Activated CD4-positive, alpha-beta memory T cell treated with anti-CD3 and anti-CD28 coated beads, Interleukin-2, amount 10 ng/mL, durations not matched to agents 7 days and 5 days (primary cell): ENCODE measurements around the gene FAM118B. TPM values are rescaled to one million over a fixed set of nuclear protein-coding genes. Genes with fewer than 3 reads are reported as not detected.

ENCODE experiments used
- CTCF ChIA-PET: fragments of 350-600 bp; sonication (Branson Sonifier 250); formaldehyde crosslinking; loops from one replicate; lab custom pipeline; 2021; ENCODE audit warnings: antibody characterized with exemption, inconsistent platforms; lab: Charles Lee
- POLR2A ChIA-PET: fragments of 350-600 bp; sonication (Branson Sonifier 250); formaldehyde crosslinking; loops from one replicate; lab custom pipeline; 2021; ENCODE audit warnings: antibody characterized with exemption; lab: Charles Lee
- DNase-seq: peaks from one replicate; pipeline ENCODE4 v3.0.0-alpha.2; 2020
- H3K27ac Mint-ChIP-seq: one replicate; pipeline ENCODE4 v1.8.0; 2021; ENCODE audit warnings: mild to moderate bottlenecking, mixed read lengths
- H3K27me3 Mint-ChIP-seq: one replicate; pipeline ENCODE4 v1.8.0; 2021; ENCODE audit warnings: mixed read lengths
- H3K36me3 Mint-ChIP-seq: one replicate; pipeline ENCODE4 v1.8.0; 2021; ENCODE audit warnings: low read depth, mixed read lengths
- H3K4me1 Mint-ChIP-seq: one replicate; pipeline ENCODE4 v1.8.0; 2021; ENCODE audit warnings: mixed read lengths
- H3K4me3 Mint-ChIP-seq: one replicate; pipeline ENCODE4 v1.8.0; 2021; ENCODE audit warnings: mild to moderate bottlenecking, mixed read lengths
- H3K9me3 Mint-ChIP-seq: one replicate; pipeline ENCODE4 v1.8.0; 2021; ENCODE audit warnings: mixed read lengths
- total RNA-seq, 2 experiments: library from RNA; stranded (reverse); gene quantifications; one replicate each; pipeline ENCODE4 v1.2.3, GENCODE V29; 2021

FAM118B gene
- total RNA-seq, 2 experiments from 2014 or later, result 9.0 to 9.9 TPM

DNA sequence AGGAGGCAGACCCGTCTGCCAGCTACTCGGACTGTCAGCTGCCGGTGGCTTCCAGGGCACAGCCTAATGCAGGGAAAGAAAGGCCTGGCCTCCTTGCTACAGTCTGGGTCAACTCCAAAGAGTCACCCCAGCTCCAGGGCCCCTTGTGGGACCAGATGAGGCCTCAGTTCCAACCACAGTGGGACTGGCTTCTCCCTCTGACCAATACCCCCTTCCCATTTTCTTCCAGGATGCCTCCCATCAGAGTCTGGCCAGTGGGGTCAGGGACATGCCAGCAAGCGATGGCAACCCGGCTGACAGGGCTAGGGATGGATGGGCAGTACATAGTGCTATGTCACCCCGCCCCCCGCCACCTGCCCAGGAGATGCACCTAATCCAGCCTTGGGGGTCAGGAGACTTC lies 36.8 kb upstream of the FAM118B start:
- Mint-ChIP-seq H3K36me3 (no peaks in the 10 kb centered on the region), H3K27me3 (peaks cover 9% of the 10 kb centered on the region), H3K4me3 (no peak overlapping the region), H3K9me3 (no peaks in the 10 kb centered on the region), H3K27ac (no peak overlapping the region), H3K4me1 (peaks cover 1% of the 10 kb centered on the region)
- DNase-seq, result no peak
- POLR2A ChIA-PET, result no interaction called here
- CTCF ChIA-PET, result no interaction called here

DNA sequence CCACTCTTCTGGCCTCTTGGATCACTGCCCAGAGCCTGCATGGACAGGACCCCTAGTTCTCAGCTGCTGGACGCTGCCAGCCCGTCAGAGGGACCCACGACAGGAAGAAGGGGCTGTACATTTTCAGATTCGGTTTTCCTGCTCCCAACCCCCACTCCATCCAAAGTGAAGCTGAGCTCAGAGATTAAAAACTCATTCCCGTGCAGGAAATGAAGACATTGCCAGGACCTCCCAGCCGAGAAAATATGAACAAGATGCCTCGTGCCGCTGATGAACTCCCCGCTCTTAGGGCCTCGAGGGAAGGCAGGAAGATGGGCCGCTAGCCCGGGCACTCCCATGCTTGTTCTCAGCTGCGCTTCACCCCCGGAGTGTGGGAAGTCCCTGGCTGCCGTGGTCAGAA lies 36.2 kb upstream of the FAM118B start:
- no peak for DNase-seq
- no peak overlapping the region for H3K4me3 Mint-ChIP-seq
- peaks cover 9% of the 10 kb centered on the region for H3K27me3 Mint-ChIP-seq
- POLR2A ChIA-PET, result no interaction called here
- no peak overlapping the region for H3K27ac Mint-ChIP-seq
- CTCF ChIA-PET, result no interaction called here
- H3K36me3 Mint-ChIP-seq, result no peaks in the 10 kb centered on the region
- H3K4me1 Mint-ChIP-seq, result peaks cover 1% of the 10 kb centered on the region
- no peaks in the 10 kb centered on the region for H3K9me3 Mint-ChIP-seq

DNA sequence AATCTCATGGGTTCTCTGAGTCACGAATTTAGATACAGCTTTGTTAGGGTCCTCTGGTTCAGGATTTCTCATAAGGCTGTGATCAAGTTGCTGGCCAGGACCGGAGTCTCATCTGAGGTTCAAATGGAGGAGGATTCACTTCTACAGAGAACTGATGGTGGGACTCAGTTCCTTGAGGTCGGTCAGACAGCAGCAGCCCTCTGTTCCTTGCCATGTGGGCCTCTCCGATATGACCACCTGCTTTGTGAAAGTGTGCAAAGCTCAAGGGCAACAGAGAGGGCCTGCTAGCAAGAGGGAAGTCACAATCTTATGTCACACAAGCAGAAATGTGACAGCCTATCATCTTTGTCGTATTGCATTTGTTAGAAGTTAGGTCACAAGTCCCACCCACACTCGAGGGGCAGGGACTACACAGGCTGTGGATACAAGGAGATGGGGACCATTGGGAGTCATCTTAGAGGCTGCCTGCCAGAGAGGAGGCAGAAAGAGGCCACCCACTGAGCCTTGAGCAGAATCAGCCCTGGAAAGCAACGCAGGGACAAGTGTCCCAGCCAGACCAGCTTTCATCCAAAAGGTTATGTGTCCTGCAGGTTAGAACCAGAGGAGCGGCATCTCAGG lies 34.6 kb upstream of the FAM118B start:
- H3K36me3 Mint-ChIP-seq, result no peaks in the 10 kb centered on the region
- ChIA-PET CTCF (no interaction called here), POLR2A (no interaction called here)

DNA sequence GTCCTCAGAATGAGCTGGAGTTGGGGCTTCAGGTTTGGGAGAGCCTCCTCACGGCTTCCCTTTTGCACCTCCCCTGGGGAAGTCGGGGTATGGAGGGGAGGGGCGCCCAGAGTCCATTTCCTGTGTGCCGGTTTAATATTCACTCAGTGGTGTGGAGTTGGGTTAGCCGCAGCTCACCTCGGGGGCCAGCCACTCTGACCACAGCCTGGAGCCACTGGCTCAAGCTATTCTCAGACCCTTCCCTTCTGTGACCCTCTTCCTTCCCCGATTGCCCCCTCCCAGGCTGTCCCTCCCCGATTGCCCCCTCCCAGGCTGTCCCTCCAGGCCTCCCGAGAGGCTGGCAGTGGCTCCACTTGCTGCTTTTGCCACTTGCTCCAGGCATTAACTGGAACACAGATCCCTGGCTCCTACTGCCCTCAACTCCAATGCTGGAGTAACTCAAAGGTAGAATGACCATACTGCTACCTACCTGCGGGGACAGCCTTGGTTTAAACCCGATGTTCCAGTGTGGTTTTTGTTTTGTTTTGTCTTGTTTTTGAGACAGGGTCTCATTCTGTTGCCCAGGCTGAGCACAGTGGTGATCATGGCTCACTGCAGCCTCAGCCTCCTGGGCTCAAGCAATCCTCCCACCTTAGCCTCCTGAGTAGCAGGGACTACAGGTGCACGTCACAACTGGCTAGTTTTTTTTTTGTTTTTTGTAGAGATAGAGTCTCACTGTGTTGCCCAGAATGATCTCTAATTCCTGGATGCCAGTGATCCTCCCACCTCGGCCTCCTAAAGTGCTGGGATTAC lies 29.4 kb upstream of the FAM118B start:
- no peak for DNase-seq
- ChIA-PET CTCF (no interaction called here), POLR2A (no interaction called here)
- no peaks in the 10 kb centered on the region for H3K9me3 Mint-ChIP-seq
- no peaks in the 10 kb centered on the region for H3K36me3 Mint-ChIP-seq
- H3K27me3 Mint-ChIP-seq, result no peaks in the 10 kb centered on the region
- H3K4me1 Mint-ChIP-seq, result peaks cover 14% of the 10 kb centered on the region
- H3K4me3 Mint-ChIP-seq, result no peak overlapping the region
- no peak overlapping the region for H3K27ac Mint-ChIP-seq

More for the DNA sequence above, 34.6 kb upstream of the FAM118B start:
- Mint-ChIP-seq H3K27ac (no peak overlapping the region), H3K4me1 (peaks cover 7% of the 10 kb centered on the region), H3K9me3 (no peaks in the 10 kb centered on the region), H3K4me3 (no peak overlapping the region), H3K27me3 (peaks cover 8% of the 10 kb centered on the region)
- no peak for DNase-seq

DNA sequence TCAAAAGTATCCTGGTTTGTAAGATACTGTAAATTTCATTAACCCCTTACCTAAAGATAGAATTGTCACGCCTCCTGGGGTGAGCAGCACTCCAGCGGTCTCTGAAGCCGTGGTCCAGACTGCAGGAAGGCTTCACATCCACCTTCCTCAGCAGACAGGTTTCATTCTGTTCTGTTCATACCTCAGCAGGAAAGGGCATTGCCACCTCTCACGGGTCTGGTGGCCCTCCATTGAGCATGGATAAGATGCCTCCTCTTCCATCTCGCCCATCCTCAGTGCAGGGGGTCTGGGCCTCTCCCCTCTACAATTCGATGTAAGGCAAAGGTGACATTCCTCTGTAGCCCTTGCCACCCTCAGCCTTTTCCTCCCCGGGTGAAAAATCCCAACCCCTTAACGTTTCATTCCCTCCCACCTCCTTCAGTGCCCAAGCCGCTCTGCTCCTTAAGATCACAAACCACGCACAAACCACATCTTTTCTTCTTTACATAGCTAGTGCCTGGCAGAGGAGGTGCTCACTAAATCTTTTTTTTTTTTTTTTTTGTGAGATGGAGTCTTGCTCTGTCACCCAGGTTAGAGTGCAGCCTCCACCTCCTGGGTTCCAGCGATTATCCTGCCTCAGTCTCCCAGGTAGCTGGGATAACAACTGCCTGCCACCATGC lies 28.7 kb upstream of the FAM118B start:
- CTCF ChIA-PET, result no interaction called here
- no peak overlapping the region for H3K27ac Mint-ChIP-seq
- POLR2A ChIA-PET, result no interaction called here

DNA sequence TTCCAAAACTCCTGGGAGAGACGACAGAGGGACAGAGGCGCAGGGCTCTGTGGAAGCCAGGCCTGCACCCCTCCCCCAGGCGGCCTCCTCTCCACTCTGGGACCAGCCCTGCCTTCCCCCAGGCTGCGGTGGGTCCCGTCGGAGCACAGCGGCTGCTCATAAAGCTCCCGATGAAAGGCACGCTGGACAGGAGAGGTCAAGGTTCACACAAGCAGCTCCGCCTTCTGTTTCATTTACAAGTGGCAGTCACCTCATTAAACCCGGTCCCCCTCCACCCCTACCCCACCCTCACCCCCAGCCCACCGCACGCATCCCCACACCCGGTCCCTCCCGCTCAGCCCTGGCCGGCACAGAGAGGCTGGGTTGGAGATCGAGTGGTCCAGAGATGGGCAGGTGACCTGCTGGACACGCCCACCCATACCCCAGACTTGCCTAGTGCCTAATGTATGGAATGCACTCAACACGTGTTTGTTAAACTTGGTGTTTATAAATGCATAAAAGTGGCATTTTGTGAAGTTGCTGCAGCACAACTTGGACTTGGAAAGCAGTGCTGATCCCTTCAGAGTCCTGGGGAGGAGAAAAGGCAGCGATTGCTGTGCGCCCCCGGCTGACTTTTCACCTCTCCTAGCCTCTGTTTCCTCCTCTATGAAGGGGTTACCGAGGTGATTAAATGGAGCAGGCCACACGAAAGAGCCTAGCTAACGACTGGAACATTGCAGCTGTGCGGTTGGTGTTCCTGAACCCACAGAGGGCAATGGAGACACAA lies 26.1 kb upstream of the FAM118B start:
- ChIA-PET POLR2A (no interaction called here), CTCF (no interaction called here)
- H3K4me3 Mint-ChIP-seq, result no peak overlapping the region
- no peak overlapping the region for H3K27ac Mint-ChIP-seq
- DNase-seq, result no peak
- H3K36me3 Mint-ChIP-seq, result no peaks in the 10 kb centered on the region
- peaks cover 20% of the 10 kb centered on the region for H3K4me1 Mint-ChIP-seq
- no peaks in the 10 kb centered on the region for H3K27me3 Mint-ChIP-seq
- no peaks in the 10 kb centered on the region for H3K9me3 Mint-ChIP-seq

More for the DNA sequence above, 28.7 kb upstream of the FAM118B start:
- H3K4me3 Mint-ChIP-seq, result no peak overlapping the region
- peaks cover 14% of the 10 kb centered on the region for H3K4me1 Mint-ChIP-seq
- no peaks in the 10 kb centered on the region for H3K9me3 Mint-ChIP-seq
- no peaks in the 10 kb centered on the region for H3K36me3 Mint-ChIP-seq
- no peak for DNase-seq
- no peaks in the 10 kb centered on the region for H3K27me3 Mint-ChIP-seq

DNA sequence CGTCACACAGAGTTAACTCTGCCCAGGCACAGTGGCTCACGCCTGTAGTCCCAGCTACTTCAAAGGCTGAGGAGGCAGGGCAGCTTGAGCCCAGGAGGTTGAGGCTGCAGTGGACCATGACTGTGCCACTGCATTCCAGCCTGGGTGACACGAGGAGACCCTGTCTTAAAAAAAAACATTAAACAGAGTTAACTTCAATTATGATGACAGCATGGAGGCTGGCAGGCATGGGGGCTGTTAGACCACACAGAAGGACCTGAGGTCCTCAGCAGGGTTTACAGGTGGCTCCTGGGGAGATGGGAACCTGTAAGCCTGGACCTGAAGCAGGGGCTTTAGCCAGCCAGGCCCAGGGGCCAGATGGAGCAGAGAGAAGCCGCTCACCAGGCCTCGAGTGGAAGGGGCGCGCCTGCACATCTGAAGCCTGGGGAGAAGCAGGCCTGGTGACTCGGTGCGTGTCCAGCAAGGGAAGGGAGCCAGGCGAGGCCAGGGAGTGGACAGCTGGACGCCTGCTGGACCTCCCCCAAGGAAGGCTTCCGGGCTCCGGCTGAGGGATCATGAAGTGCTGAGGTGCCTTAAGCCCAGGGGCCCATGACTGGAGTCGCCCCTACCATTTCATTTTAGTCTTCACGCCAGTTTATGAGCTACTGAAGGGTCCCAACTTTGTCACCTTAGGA lies 25.4 kb upstream of the FAM118B start:
- Mint-ChIP-seq H3K4me3 (no peak overlapping the region), H3K27ac (no peak overlapping the region), H3K4me1 (peaks cover 20% of the 10 kb centered on the region), H3K27me3 (no peaks in the 10 kb centered on the region), H3K9me3 (no peaks in the 10 kb centered on the region), H3K36me3 (no peaks in the 10 kb centered on the region)
- no peak for DNase-seq
- CTCF ChIA-PET, result no interaction called here
- POLR2A ChIA-PET, result no interaction called here

DNA sequence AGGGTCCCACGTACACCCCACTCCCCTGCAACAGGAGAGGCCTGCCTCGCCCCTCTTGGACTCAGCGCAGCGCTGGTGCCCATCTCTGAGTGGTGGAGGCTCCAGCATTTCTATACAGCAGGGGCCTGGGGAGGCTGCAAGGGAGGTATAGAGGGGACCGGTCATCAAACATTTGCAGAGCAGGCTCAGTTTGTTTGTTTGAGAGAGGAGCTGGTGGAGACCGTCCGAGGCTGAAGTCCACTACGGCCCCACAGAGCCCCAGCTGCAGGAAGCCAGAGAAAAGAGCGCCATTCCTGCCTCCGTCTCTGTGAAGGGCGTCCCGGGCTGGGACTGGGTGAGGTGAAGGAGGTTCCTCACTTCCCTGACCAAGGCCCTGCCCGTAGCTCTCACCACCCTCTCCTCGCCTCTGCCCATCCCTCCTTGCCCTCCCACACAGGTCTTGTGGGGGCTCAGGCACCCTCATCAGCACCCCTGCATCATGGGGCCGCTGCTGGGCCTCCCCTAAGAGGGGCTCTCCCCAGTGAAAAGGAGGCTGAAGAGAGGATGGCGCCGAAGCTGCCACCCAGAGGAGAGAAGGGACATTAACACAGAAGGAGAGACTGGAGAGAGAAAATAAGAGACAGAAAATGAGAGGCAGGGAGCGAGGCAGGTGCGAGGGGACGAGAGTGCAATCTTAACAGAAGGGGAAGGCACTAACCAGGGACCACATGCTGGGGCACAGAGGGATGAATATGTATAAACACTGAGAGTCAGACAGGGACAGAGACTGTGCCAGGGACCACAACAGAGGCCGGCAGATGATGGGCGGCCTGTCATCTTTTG lies 24.7 kb upstream of the FAM118B start:
- no peaks in the 10 kb centered on the region for H3K9me3 Mint-ChIP-seq
- CTCF ChIA-PET, result interaction anchor here (0.6 kb wide), 1 partner anchor 66 kb away, joined by 3 read pairs; no protein-coding TSS in a partner anchor
- DNase-seq, result no peak
- peaks cover under 1% of the 10 kb centered on the region for H3K36me3 Mint-ChIP-seq
- H3K4me1 Mint-ChIP-seq, result peaks cover 14% of the 10 kb centered on the region
- no peak overlapping the region for H3K4me3 Mint-ChIP-seq
- no peaks in the 10 kb centered on the region for H3K27me3 Mint-ChIP-seq
- POLR2A ChIA-PET, result no interaction called here
- H3K27ac Mint-ChIP-seq, result no peak overlapping the region

DNA sequence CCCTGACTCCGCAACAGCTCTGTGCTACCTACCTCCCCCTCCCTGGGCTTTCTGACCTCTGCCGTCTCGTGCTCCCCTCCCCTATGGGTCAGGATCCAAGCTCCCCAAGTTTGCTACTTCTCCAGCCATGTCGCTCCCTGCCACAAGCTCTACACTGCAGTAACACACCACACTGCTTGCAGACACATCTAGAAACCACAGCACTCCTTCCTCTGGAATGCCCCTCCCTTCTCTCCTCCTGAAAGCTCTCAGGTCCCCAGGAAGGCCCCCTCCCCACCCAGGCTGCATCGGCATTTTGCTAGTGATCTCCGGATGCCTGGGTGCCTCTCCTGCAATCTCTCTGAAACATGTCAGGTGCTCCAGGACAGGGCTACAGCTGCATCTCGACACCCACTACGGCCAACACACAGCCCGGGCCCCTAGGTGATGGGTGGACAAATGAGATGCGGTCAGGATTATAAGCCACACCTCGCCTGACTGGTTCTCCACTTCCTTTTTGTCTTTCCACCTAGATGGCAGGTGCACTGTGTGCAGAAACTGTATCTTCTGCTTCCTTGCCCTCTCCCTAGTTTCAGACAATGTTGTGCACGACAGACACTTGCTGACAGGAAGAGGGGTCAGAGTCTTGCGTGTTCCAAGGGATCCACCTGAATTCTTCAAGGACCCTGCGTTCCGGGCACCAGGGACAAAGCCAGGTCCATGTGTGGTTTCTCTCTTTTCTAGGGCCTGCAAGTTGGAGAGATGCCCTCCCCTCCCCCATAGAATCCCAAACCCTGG lies 23.1 kb upstream of the FAM118B start:
- POLR2A ChIA-PET, result no interaction called here
- no peak overlapping the region for H3K27ac Mint-ChIP-seq
- H3K36me3 Mint-ChIP-seq, result peaks cover 3% of the 10 kb centered on the region

DNA sequence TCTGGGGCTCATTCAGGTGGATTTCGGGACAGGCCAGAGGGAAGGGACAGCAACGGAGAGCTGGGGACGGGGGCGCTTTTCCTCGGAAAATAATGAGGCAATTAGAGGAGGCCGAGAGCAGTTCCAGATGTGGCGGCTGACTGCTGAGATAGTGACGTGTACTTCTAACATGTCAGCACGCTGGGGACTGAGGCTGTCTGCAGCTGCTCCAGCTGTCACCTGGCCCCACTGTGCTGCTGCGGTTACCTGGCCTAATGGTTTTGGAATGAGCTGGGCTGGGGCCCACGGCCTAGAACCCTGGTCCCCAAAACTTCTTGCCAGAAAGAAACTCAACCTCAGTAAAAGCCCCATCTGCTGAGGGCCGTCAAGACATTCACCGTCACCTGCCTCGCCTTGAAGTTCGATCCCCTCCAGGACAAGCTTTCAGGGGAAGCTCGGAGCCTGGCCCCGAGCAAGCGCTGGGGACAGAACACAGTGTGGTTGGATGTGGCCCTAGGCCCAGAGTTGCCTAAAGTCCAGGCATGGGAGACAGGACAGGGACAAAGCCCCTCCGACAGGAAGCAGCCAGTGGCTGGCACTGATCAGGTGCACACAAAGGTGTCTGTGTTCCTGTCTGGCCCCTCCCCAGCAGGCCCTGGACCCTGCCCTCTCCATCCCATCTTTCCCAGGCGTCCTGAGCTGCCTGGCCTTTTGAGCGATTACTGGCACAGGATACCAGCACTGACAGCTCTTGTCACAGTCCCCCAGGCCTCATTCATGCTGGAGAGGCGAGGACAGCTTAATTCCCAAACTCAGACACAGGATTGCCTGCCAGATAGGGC lies 22.3 kb upstream of the FAM118B start:
- Mint-ChIP-seq H3K4me1 (peaks cover 6% of the 10 kb centered on the region), H3K9me3 (no peaks in the 10 kb centered on the region), H3K36me3 (peaks cover 3% of the 10 kb centered on the region), H3K27me3 (no peaks in the 10 kb centered on the region), H3K4me3 (no peak overlapping the region), H3K27ac (no peak overlapping the region)
- no peak for DNase-seq
- ChIA-PET POLR2A (no interaction called here), CTCF (interaction anchor here (6.8 kb wide), 1 partner anchor 247 kb away, joined by 75 read pairs; no protein-coding TSS in a partner anchor)

More for the DNA sequence above, 23.1 kb upstream of the FAM118B start:
- no peak overlapping the region for H3K4me3 Mint-ChIP-seq
- CTCF ChIA-PET, result interaction anchor here (6.8 kb wide), 1 partner anchor 247 kb away, joined by 75 read pairs; no protein-coding TSS in a partner anchor
- no peak for DNase-seq
- peaks cover 6% of the 10 kb centered on the region for H3K4me1 Mint-ChIP-seq
- no peaks in the 10 kb centered on the region for H3K9me3 Mint-ChIP-seq
- H3K27me3 Mint-ChIP-seq, result no peaks in the 10 kb centered on the region

DNA sequence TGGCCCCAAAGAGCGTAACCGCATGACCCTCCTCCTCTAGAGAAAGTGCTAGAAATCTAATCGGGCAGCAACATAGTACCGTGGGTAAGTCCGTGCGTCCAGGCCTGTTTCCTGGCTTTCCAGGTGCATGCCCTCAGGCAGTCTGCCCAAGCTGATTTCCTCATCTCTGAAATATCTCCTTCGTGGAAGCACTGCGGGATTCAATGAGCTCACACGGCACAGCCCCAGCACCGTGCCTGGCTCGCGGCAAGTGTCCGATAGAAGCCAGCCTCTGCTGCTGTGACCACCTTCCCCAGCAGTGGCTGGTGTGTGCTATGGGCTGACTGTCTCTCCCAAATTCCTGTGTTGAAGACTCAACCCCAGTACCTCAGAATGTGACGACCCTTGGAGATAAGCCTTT lies 20.8 kb upstream of the FAM118B start:
- POLR2A ChIA-PET, result no interaction called here
- Mint-ChIP-seq H3K4me1 (peaks cover 6% of the 10 kb centered on the region), H3K36me3 (peaks cover 5% of the 10 kb centered on the region), H3K27me3 (no peaks in the 10 kb centered on the region), H3K4me3 (no peak overlapping the region), H3K27ac (no peak overlapping the region), H3K9me3 (no peaks in the 10 kb centered on the region)
- CTCF ChIA-PET, result interaction anchor here (6.8 kb wide), 1 partner anchor 249 kb away, joined by 75 read pairs; no protein-coding TSS in a partner anchor
- DNase-seq, result no peak
